Measurements from ENCODE around the gene MRGPRD. TPM values are rescaled to one million over a fixed set of nuclear protein-coding genes. Genes with fewer than 3 reads are reported as not detected.

The MRGPRD gene
- total RNA-seq, 1 experiment from 2014 or later = not detected

- H3K4me1 ChIP-seq (replicated peaks; ENCODE audit: insufficient read depth) = no peaks in the 10 kb centered on the region
- no peak for TF ChIP-seq CTCF (conservative IDR thresholded peaks at IDR 0.05)
- no peak for TF ChIP-seq EZH2 (IDR thresholded peaks at IDR 0.05; ENCODE audit: low read depth)
- peaks cover 19% of the 10 kb centered on the region for H3K27me3 ChIP-seq (ENCODE audit: insufficient read depth, low read depth)
- no peaks in the 10 kb centered on the region for H3F3A ChIP-seq (ENCODE audit: insufficient read depth, low read depth)
- H2AFZ ChIP-seq = no peak overlapping the region
- H3K4me3 ChIP-seq = no peak overlapping the region
- no peaks in the 10 kb centered on the region for H4K20me1 ChIP-seq (ENCODE audit: insufficient read depth)
- no peak overlapping the region for H3K4me2 ChIP-seq
- H3K9me2 ChIP-seq (ENCODE audit: insufficient read depth) = no peaks in the 10 kb centered on the region
- H3K27ac ChIP-seq = no peak overlapping the region
- H3K36me3 ChIP-seq (ENCODE audit: low read depth) = no peaks in the 10 kb centered on the region
- H3K79me2 ChIP-seq (ENCODE audit: low read depth) = no peaks in the 10 kb centered on the region
- intact Hi-C loops (cut with micrococcal nuclease; ENCODE audit: unreplicated experiment) = no loop called here
- BruUV-seq (replicated peaks) = no TSS peak
- H3K9me3 ChIP-seq (ENCODE audit: insufficient read depth, low read depth) = no peaks in the 10 kb centered on the region
- ChIA-PET POLR2A (ENCODE audit: unreplicated experiment) (no interaction called here), CTCF (no interaction called here)
- no peak for DNase-seq
These were observed 3.0 kb upstream of the MRGPRD start for GRCh38 chr11:68983801-68984200.

DNA sequence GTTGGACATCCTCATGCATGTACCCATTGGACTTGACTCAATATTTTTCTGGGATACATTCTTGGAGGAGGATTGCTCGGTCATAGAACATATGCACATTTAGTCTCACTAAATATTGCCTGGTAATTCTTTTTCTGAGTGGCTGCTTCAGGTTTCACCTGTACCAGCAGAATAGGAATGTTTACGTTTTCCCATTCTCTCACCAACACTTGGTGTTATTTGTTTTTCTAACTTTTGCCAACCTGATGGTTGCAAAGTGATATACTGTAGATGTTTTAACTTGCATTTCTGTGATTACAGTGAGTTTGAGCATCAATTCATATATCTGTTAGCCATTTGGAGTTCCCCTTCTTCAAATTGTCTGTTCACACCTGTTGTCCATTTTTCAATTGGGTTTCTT lies 1.3 kb upstream of the MRGPRD start:
- Histone ChIP-seq H3K27me3 (ENCODE audit: insufficient read depth, low read depth) (peaks cover 19% of the 10 kb centered on the region), H3K79me2 (ENCODE audit: low read depth) (no peaks in the 10 kb centered on the region), H3K27ac (no peak overlapping the region), H3K4me3 (no peak overlapping the region), H3K4me1 (replicated peaks; ENCODE audit: insufficient read depth) (no peaks in the 10 kb centered on the region), H3K36me3 (ENCODE audit: low read depth) (no peaks in the 10 kb centered on the region), H3F3A (ENCODE audit: insufficient read depth, low read depth) (no peaks in the 10 kb centered on the region), H3K9me3 (ENCODE audit: insufficient read depth, low read depth) (no peaks in the 10 kb centered on the region), H2AFZ (no peak overlapping the region), H4K20me1 (ENCODE audit: insufficient read depth) (no peaks in the 10 kb centered on the region), H3K4me2 (no peak overlapping the region), H3K9me2 (ENCODE audit: insufficient read depth) (no peaks in the 10 kb centered on the region)
- no peak for DNase-seq
- intact Hi-C loops (cut with micrococcal nuclease; ENCODE audit: unreplicated experiment) = no loop called here
- ChIA-PET POLR2A (ENCODE audit: unreplicated experiment) (no interaction called here), CTCF (no interaction called here)
- TF ChIP-seq EZH2 (IDR thresholded peaks at IDR 0.05; ENCODE audit: low read depth) (no peak), CTCF (conservative IDR thresholded peaks at IDR 0.05) (no peak)
- no TSS peak for BruUV-seq (replicated peaks)

GRCh38 chr11:68979931-68980775 lies 633 bp downstream of the MRGPRD start:
- Histone ChIP-seq H4K20me1 (ENCODE audit: insufficient read depth) (0 out of 2 replicates have a peak, but pooled peaks cover 4% of the 10 kb centered on the region), H3K27me3 (ENCODE audit: insufficient read depth, low read depth) (peaks cover 15% of the 10 kb centered on the region), H3K4me2 (no peak overlapping the region), H3K9me2 (ENCODE audit: insufficient read depth) (no peaks in the 10 kb centered on the region), H3K79me2 (ENCODE audit: low read depth) (no peaks in the 10 kb centered on the region), H3K4me1 (replicated peaks; ENCODE audit: insufficient read depth) (no peaks in the 10 kb centered on the region), H3F3A (ENCODE audit: insufficient read depth, low read depth) (no peaks in the 10 kb centered on the region), H3K9me3 (ENCODE audit: insufficient read depth, low read depth) (no peaks in the 10 kb centered on the region), H2AFZ (no peak overlapping the region), H3K4me3 (no peak overlapping the region), H3K36me3 (ENCODE audit: low read depth) (no peaks in the 10 kb centered on the region), H3K27ac (no peak overlapping the region)
- TF ChIP-seq EZH2 (IDR thresholded peaks at IDR 0.05; ENCODE audit: low read depth) = no peak
- no peak for TF ChIP-seq CTCF (conservative IDR thresholded peaks at IDR 0.05)
- no peak for DNase-seq
- CTCF ChIA-PET = no interaction called here
- POLR2A ChIA-PET (ENCODE audit: unreplicated experiment) = interaction anchor here (0.6 kb wide), 1 partner anchor 14 kb away, joined by 3 read pairs; no protein-coding TSS in a partner anchor
- BruUV-seq (replicated peaks) = no TSS peak
- intact Hi-C loops (cut with micrococcal nuclease; ENCODE audit: unreplicated experiment) = no loop called here

All from PC-9 (cell line).